ENCODE data around the gene TEDC1. TPM values are rescaled to one million over a fixed set of nuclear protein-coding genes. Genes with fewer than 3 reads are reported as not detected.

The TEDC1 gene
- total RNA-seq, 2 donors from 2014 or later: 7.5 to 8.9 TPM

DNA sequence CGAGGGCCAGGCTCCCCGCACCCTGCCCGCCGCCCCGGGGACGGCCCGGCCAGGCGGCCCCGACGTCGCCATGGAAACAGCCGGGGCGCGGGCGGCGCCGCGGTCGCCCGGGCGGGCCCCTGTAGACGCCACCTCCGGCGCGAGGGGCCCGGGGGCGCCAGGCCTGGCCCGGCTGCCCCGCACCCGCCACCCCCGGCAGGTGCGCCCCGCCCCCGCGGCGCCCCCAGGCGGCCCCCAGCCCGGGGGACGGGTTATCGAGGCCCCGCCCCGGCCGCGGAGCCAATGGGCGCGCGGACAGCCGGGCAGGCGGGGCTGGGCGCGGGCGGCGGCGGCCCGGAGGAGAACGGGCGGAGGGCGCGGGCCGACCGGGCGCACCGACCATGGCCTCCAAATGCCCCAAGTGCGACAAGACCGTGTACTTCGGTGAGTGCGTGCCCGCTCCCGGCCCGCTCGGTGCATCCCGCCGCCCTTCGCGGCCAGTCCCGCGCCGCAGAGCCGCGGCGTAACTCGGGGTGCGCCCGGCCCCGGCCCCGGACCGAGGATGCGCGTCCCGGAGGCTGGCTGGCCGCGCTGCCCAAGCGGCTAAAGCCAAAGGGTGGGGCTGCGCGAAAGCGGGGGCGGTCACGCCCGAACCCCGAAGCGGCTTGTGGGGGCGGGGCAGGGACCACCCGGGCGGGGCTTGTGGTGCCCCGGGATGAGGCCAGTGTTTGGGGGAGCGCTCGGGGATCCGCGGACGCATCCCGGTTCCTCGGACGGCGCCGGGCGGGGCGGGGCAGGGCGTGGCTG lies 16.4 kb upstream of the TEDC1 start, which contains the start of gene CRIP2:
Gene CRIP2 (plus strand): TSS at position 339 of the 786 bp plus-strand sequence. CDS start 42 bp downstream, at position 381.
- intact Hi-C loops (cut with DNase I): no loop called here
- DNase-seq (ENCODE audit: low spot score): no peak
- H3K4me1 ChIP-seq (replicated peaks): peaks cover 37% of the 10 kb centered on the region

DNA sequence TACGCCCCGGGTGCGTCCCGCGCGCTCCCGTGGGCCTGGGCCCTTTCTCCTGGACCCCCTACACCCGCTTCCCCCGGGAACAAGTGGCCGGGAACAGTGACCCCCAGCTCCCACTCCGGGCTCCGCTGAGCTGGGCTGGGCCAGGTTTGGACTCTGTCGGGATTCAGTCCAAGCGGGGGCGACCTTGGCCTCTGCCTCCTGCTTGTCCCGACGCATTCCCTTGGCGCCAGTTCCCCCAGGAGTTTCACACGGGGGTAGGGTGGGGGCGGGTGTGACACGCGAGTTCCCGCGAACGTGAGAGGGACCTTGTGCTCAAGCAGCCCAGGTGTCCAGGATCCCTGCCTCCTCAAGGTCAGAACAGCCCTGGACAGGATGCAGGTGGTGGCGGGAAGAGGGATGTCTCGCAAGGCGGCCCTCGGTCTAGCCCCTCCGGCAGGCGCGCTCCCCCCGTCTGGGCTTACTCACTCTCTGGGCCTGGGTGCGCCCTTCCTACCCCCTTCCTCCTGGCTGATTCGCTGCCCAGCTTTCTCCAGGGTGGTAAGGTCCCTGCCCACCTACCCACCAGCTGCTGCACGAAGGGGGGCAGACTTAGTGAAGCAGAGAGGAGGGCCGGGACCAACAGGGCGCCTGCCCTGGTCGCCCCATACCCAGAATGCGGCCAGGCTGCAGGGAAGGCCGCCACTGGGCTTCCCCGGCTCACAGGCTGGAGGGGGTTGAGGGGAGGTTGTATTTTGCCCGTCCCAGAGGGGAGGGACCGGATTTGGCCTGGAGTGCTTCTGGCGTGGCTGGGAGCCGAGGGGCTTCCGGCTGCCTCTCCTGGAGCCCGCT lies 15.6 kb upstream of the TEDC1 start:
- 5% methylated on average over 36 of the region's 48 CpGs for WGBS
- Histone ChIP-seq H3K9me3 (no peaks in the 10 kb centered on the region), H3K27ac (peak overlapping the region; percentile 81 to 85), H3K4me3 (peak overlapping the region; percentile 50 to 73), H3K4me1 (replicated peaks) (peaks cover 36% of the 10 kb centered on the region), H3K27me3 (replicated peaks; ENCODE audit: insufficient read depth) (no peaks in the 10 kb centered on the region), H3K36me3 (no peaks in the 10 kb centered on the region)
- TF ChIP-seq POLR2AphosphoS5 (IDR thresholded peaks at IDR 0.05) (no peak), POLR2A (IDR thresholded peaks at IDR 0.05) (peak; percentile 35)
- TF ChIP-seq, protein P1, sequence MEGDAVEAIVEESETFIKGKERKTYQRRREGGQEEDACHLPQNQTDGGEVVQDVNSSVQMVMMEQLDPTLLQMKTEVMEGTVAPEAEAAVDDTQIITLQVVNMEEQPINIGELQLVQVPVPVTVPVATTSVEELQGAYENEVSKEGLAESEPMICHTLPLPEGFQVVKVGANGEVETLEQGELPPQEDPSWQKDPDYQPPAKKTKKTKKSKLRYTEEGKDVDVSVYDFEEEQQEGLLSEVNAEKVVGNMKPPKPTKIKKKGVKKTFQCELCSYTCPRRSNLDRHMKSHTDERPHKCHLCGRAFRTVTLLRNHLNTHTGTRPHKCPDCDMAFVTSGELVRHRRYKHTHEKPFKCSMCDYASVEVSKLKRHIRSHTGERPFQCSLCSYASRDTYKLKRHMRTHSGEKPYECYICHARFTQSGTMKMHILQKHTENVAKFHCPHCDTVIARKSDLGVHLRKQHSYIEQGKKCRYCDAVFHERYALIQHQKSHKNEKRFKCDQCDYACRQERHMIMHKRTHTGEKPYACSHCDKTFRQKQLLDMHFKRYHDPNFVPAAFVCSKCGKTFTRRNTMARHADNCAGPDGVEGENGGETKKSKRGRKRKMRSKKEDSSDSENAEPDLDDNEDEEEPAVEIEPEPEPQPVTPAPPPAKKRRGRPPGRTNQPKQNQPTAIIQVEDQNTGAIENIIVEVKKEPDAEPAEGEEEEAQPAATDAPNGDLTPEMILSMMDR (IDR thresholded peaks at IDR 0.05): no peak
- no peak for DNase-seq (ENCODE audit: low spot score)
- intact Hi-C loops (cut with DNase I): no loop called here

More for the DNA sequence above, 16.4 kb upstream of the TEDC1 start, which contains the start of gene CRIP2:
- no peaks in the 10 kb centered on the region for H3K9me3 ChIP-seq
- H3K27ac ChIP-seq: peak within 1 kb of the TSS; percentile 81 to 85
- peak within 1 kb of the TSS; percentile 50 to 73 for H3K4me3 ChIP-seq
- H3K36me3 ChIP-seq: no peaks in the 10 kb centered on the region
- WGBS: 0% methylated on average over 12 of the region's 118 CpGs
- TF ChIP-seq, protein P1 (IDR thresholded peaks at IDR 0.05): no peak
- TF ChIP-seq POLR2A (IDR thresholded peaks at IDR 0.05): peak; percentile 79
- no peaks in the 10 kb centered on the region for H3K27me3 ChIP-seq (replicated peaks; ENCODE audit: insufficient read depth)

DNA sequence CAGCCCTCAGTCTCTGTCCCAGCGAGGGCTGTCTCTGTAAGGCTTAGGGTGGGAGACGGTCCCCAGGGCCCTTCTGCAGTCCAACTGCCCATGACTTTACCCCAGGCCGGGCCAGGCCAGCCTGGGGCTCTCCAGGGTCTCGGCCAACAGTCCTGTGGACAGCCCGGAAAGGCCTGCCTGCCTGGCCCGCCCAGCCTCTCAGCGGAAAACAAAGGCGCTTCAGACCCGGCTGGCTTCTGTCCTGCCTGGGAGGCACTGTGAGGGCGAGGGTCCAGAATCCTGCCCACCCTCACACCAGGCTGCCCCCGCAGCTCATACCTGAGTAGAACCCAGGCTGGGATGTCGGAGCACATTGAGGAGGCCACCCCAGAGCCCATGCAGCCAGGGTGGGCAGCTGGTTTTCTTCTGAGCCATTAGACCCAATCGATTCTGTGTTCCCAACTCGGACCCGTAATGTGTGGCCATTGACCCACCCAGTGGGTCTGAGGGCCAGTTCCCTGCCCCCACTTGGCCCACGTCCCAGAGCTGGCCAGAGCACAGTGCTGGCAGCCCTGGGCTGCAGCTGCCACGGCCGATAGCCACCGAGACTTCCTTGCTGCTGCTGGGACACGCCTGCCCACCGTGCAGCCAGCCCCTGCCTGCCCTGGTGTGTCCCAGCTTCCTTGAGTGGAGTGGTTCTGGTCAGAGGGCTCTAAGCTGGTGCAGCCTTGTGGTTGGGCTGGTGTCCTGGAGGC lies 14.8 kb upstream of the TEDC1 start:
- 17% methylated on average over 21 of the region's 21 CpGs for WGBS
- Histone ChIP-seq H3K4me3 (peak overlapping the region; percentile 50 to 73), H3K27me3 (replicated peaks; ENCODE audit: insufficient read depth) (no peaks in the 10 kb centered on the region), H3K36me3 (no peaks in the 10 kb centered on the region), H3K4me1 (replicated peaks) (peaks cover 36% of the 10 kb centered on the region), H3K27ac (peak overlapping the region; percentile 81 to 85), H3K9me3 (no peaks in the 10 kb centered on the region)
- TF ChIP-seq POLR2A (IDR thresholded peaks at IDR 0.05): peak; percentile 33
- no peak for TF ChIP-seq POLR2AphosphoS5 (IDR thresholded peaks at IDR 0.05)
- TF ChIP-seq, protein P1 (IDR thresholded peaks at IDR 0.05): no peak
- intact Hi-C loops (cut with DNase I): no loop called here
- DNase-seq (ENCODE audit: low spot score): no peak

DNA sequence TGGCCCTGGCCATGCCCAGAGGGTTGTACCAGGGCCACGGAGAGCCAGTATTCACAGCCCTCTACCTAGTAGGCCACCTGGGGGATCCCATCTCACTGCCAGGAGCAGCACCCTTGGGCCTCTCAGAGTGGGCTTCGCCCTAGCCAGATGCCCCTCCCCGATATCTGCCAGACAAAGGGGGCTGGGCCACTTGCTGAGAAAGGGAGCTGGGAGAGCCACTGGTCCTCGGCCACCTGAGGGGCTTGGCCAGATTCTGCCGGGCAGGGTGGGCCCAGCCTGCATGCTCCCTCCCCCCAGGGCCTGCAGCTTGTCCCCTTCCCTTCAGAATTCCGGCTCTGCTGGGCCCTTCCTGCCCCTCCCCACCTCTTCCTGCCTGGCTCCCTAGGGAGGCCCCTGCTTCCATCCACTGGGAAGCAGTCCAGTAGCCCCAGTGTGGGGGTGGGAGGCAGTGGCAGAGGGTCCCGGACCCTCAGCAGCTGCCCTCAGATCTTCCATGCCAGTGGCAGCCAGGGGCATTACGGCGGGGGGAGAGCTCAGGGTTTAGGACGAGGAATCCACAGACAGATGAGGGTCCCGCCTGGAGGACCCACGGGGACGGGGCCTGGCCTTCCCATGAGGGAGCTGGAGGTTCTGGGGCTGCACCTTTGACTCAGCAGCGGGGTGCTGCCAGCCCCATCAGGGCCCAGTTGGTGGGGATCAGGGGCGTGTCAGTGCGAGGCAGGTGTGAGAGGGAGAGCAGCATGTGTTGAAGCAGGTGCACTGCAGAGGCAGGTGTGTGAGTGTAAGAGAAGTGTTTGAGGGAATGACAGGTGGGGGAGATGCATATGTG lies 14.0 kb upstream of the TEDC1 start:
- H3K4me1 ChIP-seq (replicated peaks): peaks cover 39% of the 10 kb centered on the region
- no peaks in the 10 kb centered on the region for H3K27me3 ChIP-seq (replicated peaks; ENCODE audit: insufficient read depth)
- TF ChIP-seq, protein P1 (IDR thresholded peaks at IDR 0.05): no peak
- TF ChIP-seq POLR2A (IDR thresholded peaks at IDR 0.05) (no peak), POLR2AphosphoS5 (IDR thresholded peaks at IDR 0.05) (no peak)
- intact Hi-C loops (cut with DNase I): no loop called here
- WGBS: 59% methylated on average over 14 of the region's 16 CpGs
- DNase-seq (ENCODE audit: low spot score): no peak
- peak overlapping the region; percentile 81 to 85 for H3K27ac ChIP-seq
- H3K36me3 ChIP-seq: no peaks in the 10 kb centered on the region
- no peaks in the 10 kb centered on the region for H3K9me3 ChIP-seq
- peak overlapping the region in 1 of 2 donors; percentile 73 for H3K4me3 ChIP-seq
